Right lobe of liver (tissue), 6 donors: ENCODE results near the gene ROPN1L. TPM values are rescaled to one million over a fixed set of nuclear protein-coding genes. Genes with fewer than 3 reads are reported as not detected.

Source experiments
- ATAC-seq, 4 donors: fragments of 200-7000 bp; cut with Tn5 transposase; one replicate each; pipeline ENCODE4 v1.9.1; 2020; ENCODE audit warnings: mild to moderate bottlenecking in 4 of 4, moderate library complexity in 4 of 4
- DNase-seq, 3 donors: peaks; one replicate each; pipeline ENCODE4 v3.0.0-alpha.2; 2020
- H3K27ac ChIP-seq, 3 donors: fragments of 200-600 bp; one replicate each; pipeline ENCODE4 v1.8.0; 2022
- H3K27me3 ChIP-seq, 2 donors: fragments of 200-600 bp; one replicate each; pipeline ENCODE4 v1.8.0; 2022
- H3K36me3 ChIP-seq, 4 donors: fragments of 200-600 bp; sonication (generic) in 1 of 4; one replicate each; pipeline versions ENCODE4 v1.5.1 to v1.8.0; 2017 to 2022; ENCODE audit warnings: control low read depth in 1 of 4
- H3K4me1 ChIP-seq, 4 donors: fragments of 200-600 bp; sonication (generic) in 1 of 4; one replicate each; pipeline versions ENCODE4 v1.5.1 to v1.8.0; 2017 to 2022; ENCODE audit warnings: control low read depth in 1 of 4
- H3K4me3 ChIP-seq, 3 donors: fragments of 200-600 bp; one replicate each; pipeline ENCODE4 v1.8.0; 2022
- H3K9me3 ChIP-seq, 4 donors: fragments of 200-600 bp; sonication (generic) in 1 of 4; one replicate each; pipeline versions ENCODE4 v1.5.1 to v1.8.0; 2017 to 2022; ENCODE audit warnings: control low read depth in 1 of 4
- POLR2A ChIP-seq: fragments of 450-650 bp; IDR thresholded peaks from one replicate; pipeline ENCODE4 v1.6.1; 2017; ENCODE audit warnings: antibody characterized with exemption, mild to moderate bottlenecking
- WGBS: methylation state at CpG from one replicate; pipeline ENCODE4 v1.1.6; 2018; ENCODE audit warnings: low coverage, low lambda C conversion rate; ENCODE audit not compliant: insufficient coverage; ENCODE audit errors: missing lambda C conversion rate; 5-methylcytosine and 5-hydroxymethylcytosine counted together
- intact Hi-C, 2 donors: fragments of 100-400 bp; cut with DNase I; formaldehyde crosslinking; loops; one replicate each; pipeline versions ENCODE4 v1.11.2 to v1.14.1; 2022
- total RNA-seq, 6 experiments: library from RNA; depleted of rRNA in 2 of 6; stranded (reverse); fragments of >200 nt in 2 of 6; fragmentation: NEBNext Ultra II Directional in 3 of 6; extraction: Animal tissue kit (Norgen Biotek cat#: 25700) in 3 of 6; gene quantifications; one replicate each; pipeline versions ENCODE4 v1.1.0 to v1.2.4, GENCODE V29; 2016 to 2023
- TF ChIP-seq, protein P1 (sequence below), 4 donors: fragments of 200-600 bp in 3 of 4; fragments of 450-650 bp in 1 of 4; IDR thresholded peaks; one replicate each; pipeline versions ENCODE4 v1.5.1 to v1.8.0; 2016 to 2022; ENCODE audit warnings: antibody characterized with exemption in 4 of 4, mild to moderate bottlenecking in 2 of 4
- donor health status: DM: no; HTN: yes; CAD: no.
- donor health status: DM: no; HTN: no; CAD: no.
- donor health status: DM: no; HTN: no; CAD: no.
- donor health status: DM: no; HTN: yes; CAD: no.
- donor health status: DM: no; HTN: yes; CAD: no.

The ROPN1L gene
- total RNA-seq, 6 experiments from 2014 or later: 0.24 to 0.83 (median 0.40) TPM; not detected in 2

DNA sequence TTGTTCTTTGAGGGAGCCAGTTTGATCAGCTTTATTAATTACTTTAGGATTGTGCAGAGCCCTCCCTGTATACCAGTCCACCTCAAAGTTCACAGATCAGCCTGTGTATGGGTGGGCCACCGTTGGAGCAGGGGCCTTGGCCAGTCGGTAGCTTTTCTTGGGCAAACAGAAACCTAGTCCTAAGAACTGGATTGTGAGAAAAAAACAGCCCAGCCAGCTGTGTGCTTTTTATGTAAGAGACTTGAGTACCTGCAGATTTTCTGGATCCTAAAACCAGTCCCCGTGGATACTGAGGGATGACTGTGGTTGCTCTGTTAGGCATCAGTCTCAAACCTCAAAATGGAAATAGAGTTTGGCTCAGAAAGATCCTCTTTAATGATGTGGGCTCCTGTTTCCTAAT is 24.8 kb upstream of the ROPN1L start:
- no peak for TF ChIP-seq POLR2A
- TF ChIP-seq, protein P1, sequence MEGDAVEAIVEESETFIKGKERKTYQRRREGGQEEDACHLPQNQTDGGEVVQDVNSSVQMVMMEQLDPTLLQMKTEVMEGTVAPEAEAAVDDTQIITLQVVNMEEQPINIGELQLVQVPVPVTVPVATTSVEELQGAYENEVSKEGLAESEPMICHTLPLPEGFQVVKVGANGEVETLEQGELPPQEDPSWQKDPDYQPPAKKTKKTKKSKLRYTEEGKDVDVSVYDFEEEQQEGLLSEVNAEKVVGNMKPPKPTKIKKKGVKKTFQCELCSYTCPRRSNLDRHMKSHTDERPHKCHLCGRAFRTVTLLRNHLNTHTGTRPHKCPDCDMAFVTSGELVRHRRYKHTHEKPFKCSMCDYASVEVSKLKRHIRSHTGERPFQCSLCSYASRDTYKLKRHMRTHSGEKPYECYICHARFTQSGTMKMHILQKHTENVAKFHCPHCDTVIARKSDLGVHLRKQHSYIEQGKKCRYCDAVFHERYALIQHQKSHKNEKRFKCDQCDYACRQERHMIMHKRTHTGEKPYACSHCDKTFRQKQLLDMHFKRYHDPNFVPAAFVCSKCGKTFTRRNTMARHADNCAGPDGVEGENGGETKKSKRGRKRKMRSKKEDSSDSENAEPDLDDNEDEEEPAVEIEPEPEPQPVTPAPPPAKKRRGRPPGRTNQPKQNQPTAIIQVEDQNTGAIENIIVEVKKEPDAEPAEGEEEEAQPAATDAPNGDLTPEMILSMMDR (IDR thresholded peaks at IDR 0.05): no peak
- no CpG with 5 or more reads among the region's 3 CpGs for WGBS
- H3K27me3 ChIP-seq: no peaks in the 10 kb centered on the region
- DNase-seq (no peak), ATAC-seq (no peak)
- intact Hi-C loops: no loop called here
- no peaks in the 10 kb centered on the region for H3K4me1 ChIP-seq
- no peaks in the 10 kb centered on the region for H3K9me3 ChIP-seq
- H3K36me3 ChIP-seq: peaks cover 4 to 88% (median 36%) of the 10 kb centered on the region in 4 donors
- no peak overlapping the region for H3K27ac ChIP-seq
- no peak overlapping the region for H3K4me3 ChIP-seq

DNA sequence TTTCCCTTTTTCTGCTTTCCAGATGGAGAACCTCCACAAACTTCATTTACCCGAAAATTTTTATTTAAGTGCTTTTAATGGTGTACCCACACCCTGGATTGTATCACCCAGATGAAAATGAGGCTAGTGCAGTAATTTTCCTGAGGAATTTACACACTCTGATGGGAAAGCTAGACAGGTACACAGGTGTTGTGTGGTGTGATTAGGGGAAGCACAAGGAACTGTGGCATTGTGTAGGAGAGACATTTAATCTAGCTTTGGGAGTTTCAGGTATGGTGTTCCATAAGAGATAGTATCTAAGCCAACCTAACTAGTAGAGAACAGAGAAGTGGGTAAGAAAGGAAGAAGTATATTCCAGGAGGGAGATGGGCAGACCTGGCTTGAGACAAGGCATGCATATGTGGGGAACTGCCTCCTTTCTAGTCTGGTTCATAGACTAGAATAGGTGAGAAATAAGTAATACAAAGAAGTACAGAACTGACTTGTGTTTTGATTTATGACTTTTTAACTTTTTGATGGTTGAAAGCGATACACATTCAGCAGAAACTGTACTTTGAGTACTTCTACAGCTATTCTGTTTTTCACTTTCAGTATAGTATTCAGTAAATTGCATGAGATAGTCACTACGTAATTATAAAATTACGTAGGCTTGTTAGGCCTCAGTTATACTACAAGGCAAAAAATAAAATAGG is 22.9 kb upstream of the ROPN1L start:
- no peaks in the 10 kb centered on the region for H3K27me3 ChIP-seq
- ATAC-seq (no peak), DNase-seq (no peak)
- H3K27ac ChIP-seq: no peak overlapping the region
- TF ChIP-seq, protein P1 (IDR thresholded peaks at IDR 0.05): no peak
- intact Hi-C loops: no loop called here
- 97% methylated on average over 4 of the region's 4 CpGs for WGBS
- H3K4me3 ChIP-seq: no peak overlapping the region
- no peaks in the 10 kb centered on the region for H3K4me1 ChIP-seq
- H3K36me3 ChIP-seq: peaks cover 4 to 70% (median 29%) of the 10 kb centered on the region in 4 donors
- no peaks in the 10 kb centered on the region for H3K9me3 ChIP-seq

DNA sequence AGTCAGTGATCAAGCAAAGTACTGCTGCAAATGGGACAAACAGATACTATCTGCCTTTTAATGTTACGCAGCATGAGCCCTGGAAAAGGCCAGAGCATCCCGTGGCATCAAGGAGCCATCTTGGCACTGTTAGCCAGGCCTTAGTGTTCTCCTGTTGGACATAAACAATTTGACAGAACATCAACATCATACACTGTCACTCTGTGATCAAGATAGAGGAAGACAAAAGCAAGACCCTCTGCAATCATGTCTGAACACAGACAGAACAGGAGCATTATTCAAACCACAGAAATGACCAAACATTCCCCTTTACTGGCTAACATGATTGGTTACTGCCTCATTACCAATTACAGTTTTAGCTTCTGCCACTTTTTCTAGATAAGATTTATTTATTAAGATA is 21.2 kb upstream of the ROPN1L start:
- DNase-seq (no peak), ATAC-seq (no peak)
- 83% methylated on average over 1 of the region's 2 CpGs for WGBS
- no peaks in the 10 kb centered on the region for H3K4me1 ChIP-seq
- intact Hi-C loops: no loop called here
- H3K4me3 ChIP-seq: no peak overlapping the region
- no peaks in the 10 kb centered on the region for H3K9me3 ChIP-seq
- peaks cover 0 to 67% (median 26%) of the 10 kb centered on the region in 4 donors for H3K36me3 ChIP-seq
- no peak overlapping the region for H3K27ac ChIP-seq
- TF ChIP-seq, protein P1 (IDR thresholded peaks at IDR 0.05): no peak
- no peak for TF ChIP-seq POLR2A
- no peaks in the 10 kb centered on the region for H3K27me3 ChIP-seq

DNA sequence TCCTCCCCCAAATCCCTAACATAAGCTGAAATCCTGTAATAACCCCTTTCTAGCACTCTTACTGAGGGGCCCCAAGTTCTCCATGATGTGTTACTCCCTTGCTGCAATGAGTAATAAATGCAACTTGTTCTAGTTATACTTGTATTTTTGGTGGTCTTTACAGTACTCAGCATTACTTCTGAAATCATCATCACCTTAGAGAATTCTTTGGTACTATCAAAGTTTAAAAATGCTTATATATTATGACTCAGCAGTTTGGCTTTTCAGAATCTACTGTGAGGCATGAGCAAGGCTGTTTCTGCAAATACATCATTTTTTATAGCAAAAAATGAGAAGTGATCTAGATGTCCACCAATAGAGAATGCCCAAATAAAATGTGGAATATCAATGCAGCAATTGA is 20.7 kb upstream of the ROPN1L start:
- H3K27ac ChIP-seq: no peak overlapping the region
- H3K4me3 ChIP-seq: no peak overlapping the region
- no peak for TF ChIP-seq POLR2A
- TF ChIP-seq, protein P1 (IDR thresholded peaks at IDR 0.05): no peak
- no peaks in the 10 kb centered on the region for H3K27me3 ChIP-seq
- DNase-seq (no peak), ATAC-seq (no peak)
- no peaks in the 10 kb centered on the region for H3K9me3 ChIP-seq
- H3K4me1 ChIP-seq: no peaks in the 10 kb centered on the region
- intact Hi-C loops: no loop called here
- H3K36me3 ChIP-seq: peaks cover 0 to 65% (median 24%) of the 10 kb centered on the region in 4 donors
